Forelimb muscle (tissue), 1 donor: Measurements from ENCODE around the gene CDC14A. TPM values are rescaled to one million over a fixed set of nuclear protein-coding genes. Genes with fewer than 3 reads are reported as not detected.
"Not testable (repeated sequence)": the region's sequence is repeated elsewhere in the genome, so short reads cannot be mapped to it uniquely, and the experiment has no call there.

Experiments
- DNase-seq: peaks from one replicate; pipeline ENCODE4 v3.0.0-alpha.2; 2013; ENCODE audit warnings: low read depth
- polyA plus RNA-seq: library from polyadenylated mRNA; unstranded; fragments of 120-200 nt; gene quantifications from one replicate; pipeline ENCODE4 v1.2.1, GENCODE V29; 2013; ENCODE audit not compliant: insufficient read length

Gene CDC14A
- polyA plus RNA-seq, 1 donor, result 5.0 TPM

DNA sequence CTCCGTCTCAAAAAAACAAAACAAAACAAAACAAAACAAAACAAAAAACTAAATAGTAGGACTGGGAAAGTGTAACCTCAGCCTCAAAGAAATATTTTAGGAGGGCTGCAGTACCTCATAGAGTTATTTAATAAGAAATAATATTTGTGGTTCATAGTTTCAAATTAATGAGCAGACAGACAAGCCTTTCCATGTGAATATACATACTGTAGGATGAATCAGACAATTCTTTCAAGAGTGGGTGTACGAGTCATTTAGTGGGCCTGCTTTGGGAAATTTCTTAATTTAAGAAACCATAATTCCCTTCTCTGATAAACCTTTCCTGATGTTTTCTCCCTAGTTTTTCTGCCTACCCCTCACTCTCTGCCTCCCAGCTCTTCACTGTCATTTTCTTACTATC, 52.5 kb downstream of the CDC14A start:
- no peak for DNase-seq

DNA sequence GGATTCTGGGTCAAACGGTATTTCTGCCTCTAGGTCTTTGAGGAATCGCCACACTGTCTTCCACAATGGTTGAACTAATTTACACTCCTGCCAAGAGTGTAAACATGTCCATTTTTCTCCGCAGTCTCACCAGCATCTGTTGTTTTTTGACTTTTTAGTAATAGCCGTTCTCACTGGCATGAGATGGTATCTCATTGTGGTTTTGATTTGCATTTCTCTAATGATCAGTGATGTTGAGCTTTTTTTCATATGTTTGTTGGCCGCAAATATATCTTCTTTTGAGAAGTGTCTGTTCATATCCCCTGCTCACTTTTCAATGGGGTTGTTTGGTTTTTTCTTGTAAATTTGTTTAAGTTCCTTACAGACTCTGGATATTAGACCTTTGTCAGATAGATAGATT, 53.6 kb downstream of the CDC14A start:
- not testable (repeated sequence) for DNase-seq

DNA sequence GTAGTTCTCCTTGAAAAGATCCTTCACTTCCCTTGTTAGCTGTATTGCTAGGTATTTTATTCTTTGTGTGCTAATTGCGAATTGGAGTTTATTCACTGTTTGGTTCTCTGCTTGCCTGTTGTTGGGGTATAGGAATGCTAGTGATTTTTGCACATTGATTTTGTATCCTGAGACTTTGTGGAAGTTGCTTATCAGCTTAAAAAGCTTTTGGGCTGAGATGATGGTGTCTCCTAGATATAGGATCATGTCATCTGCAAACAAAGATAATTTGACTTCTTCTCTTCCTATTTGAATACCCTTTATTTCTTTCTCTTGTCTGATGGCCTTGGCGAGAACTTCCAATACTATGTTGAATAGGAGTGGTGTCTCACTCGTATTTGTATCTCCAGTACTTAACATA, 55.1 kb downstream of the CDC14A start:
- DNase-seq, result not testable (repeated sequence)

DNA sequence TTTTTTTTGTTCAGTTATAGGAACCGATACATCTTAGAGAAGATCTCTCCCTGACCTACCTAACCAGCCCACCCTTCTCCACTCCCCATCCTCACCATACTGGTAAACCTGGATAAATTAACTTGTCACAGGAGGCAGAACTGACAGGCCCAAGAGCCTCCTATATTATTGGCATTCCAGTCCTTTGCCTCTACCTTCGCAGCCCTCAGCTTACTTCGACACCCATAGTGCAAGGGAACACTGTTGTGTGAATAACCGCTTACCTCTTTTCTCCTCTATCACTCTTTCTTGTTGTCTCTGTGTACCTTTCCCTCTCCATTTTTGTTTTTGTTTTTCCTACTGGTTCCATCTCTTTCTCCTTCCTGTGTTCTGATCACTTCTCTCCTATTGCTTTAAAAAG, 58.7 kb downstream of the CDC14A start:
- DNase-seq, result no peak

DNA sequence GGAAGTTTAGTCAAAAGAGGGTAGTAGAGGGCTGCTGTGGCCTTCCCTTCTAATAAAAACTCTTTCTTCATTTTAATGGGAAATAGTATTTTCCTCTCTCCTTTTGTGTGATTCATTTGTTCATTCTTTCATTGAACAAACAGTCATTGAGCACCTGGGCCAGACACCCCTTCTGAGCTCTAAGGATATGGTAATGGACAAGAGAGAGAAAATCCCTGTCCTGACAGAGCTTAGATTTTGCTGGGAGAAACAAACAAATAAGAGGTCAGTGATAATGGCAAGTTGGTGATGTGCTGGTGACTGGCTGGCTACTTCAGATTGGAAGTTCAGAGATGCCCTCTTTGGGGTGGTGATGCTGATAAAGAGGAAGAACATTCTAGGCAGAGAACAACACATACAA, 59.3 kb downstream of the CDC14A start:
- no peak for DNase-seq

DNA sequence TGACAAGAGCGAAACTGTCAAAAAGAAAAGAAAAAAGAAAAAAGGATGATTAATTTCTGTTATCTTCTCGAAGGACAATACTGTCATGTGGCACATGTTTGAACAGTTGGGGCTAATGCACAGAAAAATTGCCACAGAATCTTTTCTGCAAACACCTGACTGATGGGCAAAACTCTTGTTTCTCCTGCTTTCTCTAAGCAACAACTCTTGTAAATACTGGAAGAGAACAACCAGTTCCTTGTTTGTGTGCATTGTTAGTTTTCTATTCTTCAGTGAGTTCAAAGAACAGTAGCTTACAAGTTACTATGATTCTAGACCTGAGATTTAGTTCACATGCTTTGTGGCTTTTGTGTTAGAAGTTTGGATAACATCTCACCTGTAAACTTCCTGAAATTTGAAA, 60.7 kb downstream of the CDC14A start:
- no peak for DNase-seq

DNA sequence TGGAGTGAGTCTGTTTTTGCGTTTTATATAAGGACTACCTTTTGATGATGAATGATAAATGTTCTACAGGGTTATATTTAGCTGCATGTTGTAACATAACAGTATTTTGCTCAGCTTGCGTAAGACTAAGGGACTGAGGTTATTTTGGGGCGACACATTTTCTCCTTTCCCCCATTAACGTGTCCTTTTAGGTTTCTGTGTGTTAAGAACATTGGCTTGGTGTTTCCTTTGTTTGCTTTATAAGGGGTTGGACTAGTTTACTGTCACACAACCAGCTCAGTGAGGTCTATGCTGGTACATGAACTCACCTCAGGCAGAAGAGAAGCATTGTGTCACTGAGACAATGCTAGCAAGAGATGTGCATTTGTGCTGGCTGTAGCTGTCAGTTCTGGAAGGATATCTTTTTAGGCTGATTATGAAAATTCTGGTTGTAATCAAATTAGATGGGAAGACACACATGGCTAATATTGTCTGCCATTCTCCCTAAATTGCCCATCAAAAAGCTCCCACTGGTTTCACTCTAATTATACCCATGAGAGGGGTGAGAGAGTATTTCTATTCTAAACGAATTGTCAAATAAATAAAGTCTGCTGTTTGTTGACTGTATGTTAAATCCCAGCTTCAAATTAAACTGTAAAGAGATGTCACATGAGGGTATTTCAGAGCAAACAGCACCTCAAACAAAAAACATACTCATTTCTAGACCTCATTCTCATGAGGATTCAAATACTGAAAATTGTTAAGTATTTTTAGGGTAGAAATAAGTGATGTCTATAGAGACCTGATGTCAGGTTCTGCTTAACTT, 62.6 kb downstream of the CDC14A start:
- no peak for DNase-seq

DNA sequence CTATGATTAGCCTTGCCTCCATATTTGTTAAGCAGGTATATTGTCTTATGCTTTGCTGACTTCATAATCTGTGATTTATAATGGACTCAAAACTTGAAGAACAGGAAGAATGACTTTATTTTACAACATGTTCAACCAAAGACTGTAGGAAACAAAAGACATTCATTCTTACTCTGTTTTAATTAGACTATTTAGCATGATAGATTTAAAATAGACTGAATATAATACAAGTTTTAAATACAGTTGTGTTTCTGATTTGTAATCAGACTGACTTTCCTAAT, 63.1 kb downstream of the CDC14A start:
- no peak for DNase-seq

DNA sequence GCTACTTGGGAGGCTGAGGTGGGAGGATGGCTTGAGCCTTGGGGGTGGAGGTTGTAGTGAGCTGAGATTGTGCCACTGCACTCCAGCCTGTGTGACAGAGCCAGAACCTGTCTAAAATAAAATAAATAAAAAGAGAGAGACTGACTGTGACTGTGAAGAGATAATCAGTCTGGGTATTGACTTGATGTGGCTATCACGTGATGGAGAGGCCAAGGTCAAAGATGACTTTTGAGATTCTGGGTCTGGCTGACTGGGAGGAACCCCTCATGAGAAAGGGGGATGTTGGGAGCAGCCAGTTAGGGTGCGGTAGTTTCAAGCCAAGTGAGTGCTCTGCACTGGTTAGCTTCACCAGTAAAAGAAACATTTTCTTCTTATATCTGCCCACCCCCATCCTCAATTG, 66.8 kb downstream of the CDC14A start:
- no peak for DNase-seq

DNA sequence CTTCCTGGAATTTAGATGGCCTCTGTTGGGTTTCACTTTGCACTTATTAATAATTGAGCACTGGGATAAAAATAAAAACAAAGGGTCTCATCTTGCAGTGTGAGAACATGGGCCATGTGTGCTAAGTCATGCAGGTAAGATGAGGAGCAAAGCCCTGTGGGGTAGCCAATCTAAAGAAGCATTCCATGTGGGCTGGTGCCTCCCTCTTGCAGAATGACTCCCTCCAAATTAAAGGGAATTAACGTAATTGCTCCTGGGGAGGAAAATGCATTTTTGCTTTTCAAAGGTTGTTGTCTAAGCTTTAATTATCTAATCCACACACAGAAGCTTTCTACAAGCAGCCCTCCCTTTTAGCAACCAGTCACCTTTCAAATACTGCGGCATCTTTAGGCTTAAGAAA, 69.8 kb downstream of the CDC14A start:
- DNase-seq, result no peak

DNA sequence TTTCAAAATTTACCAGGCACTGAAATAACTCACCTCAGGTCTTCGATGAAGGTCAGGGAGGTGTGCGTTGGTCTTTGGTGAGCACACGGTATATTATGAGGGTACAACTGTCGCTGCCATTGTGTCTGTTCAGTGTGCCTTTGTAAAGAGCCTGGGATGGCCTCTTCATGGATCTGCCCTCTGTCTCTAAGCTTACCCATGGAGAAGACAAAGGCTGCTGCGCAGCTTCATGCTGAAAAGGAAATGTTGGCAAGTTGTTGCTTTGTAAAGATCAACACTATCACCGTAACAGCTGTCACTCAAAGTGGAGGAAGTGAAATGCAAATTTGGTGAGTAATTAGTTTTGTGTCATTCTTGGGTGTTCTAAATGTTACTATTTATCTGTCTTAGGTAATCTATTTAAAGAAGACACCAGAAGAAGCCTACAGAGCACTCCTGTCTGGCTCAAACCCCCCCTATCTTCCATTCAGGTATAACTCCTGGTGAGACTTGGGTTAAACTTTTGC, 71.6 kb downstream of the CDC14A start:
- no peak for DNase-seq

DNA sequence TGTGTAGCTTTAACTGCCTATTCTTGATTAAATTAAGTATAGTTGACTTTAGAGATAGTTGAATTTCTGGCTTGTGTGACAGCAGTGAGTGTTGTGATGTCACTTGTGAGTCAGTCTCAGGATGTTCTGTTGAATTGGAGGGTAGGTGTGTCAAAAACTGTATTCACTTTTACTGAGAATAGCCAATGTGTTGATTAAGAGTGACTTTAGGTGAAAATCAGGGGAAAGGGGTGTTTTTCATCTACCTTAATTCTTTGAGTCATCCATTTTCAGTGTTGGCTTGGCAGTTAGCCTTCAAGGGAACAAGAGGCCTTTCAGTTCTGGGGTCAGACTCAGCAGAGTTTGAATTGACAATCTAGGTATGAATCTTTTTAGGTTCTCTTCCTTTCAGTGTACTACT, 75.9 kb downstream of the CDC14A start:
- DNase-seq, result no peak

DNA sequence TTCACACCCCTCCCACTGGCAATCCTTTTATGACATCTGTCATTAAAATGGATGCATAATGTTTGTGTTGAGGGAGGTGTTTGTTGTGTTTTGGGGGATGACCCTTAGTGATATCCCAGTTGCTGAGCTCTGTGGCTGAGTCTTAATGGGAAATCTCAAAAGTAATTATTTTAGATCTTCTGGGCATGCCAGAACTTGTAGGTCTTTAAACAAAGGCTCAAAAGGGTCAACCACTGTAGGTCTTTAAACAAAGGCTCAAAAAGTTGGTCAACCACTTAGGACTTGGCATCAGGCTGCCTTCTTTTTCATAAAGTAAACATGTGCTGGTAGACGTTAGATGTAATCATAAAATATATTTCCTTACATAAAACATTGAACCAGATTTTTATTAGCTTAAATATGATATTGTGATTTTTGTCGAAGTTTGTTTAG, 78.0 kb downstream of the CDC14A start:
- DNase-seq, result no peak

DNA sequence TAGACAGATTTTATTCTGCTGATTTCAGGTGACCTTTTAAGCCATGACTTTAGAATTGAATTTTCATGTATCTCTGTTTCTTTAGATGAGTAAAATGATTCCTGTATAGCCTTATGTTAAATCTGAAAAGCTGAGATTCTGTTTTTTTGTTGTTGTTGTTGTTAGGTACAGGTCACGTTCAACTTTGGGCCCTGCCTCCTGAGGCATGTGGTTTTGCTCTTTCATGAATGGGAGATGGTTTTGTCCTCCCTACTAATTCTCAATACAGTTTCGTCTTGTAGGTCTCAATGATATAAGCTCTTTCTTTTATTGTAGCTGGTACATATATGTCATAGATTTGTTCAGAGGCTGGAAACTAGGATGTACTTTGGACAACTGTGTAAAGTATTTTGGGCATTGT, 79.6 kb downstream of the CDC14A start:
- DNase-seq, result no peak

DNA sequence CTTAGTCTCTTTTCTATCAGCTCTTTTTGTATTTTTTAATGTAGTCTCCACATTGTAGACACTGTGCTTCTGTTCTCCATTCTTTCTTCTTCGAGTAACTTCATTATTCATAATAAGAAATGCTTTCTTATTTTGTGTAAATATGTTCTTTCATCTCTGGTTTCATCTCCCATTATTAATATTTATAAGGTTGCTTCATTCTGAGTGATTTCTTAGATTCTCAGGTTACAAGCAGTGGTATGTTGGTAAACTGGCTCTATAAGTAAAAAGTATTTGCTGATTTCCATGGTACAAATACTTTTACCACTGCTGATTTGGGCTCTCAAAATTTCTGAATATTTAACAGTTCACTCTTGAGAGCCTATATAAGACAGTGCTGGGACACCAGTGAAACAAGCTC, 81.3 kb downstream of the CDC14A start:
- DNase-seq, result no peak

DNA sequence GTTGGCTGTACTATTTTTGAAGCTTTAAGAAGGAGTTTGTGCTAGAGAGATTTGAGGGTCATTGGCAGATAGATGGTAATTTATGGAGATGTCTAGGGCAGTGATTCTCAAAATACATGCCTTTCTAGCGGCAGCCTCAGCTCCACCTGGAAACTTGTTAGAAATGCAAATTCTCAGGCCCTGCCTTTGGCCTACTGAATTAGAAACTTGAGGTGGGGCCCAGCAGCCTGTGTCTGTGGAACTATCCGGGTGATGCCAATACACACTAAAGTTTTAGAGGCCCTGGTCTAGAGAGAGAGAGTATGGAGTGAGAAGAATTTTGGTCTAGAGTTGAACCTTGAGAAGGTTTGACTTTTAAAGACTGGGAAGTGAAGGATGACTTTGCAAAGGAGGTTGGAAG, 82.5 kb downstream of the CDC14A start:
- no peak for DNase-seq

DNA sequence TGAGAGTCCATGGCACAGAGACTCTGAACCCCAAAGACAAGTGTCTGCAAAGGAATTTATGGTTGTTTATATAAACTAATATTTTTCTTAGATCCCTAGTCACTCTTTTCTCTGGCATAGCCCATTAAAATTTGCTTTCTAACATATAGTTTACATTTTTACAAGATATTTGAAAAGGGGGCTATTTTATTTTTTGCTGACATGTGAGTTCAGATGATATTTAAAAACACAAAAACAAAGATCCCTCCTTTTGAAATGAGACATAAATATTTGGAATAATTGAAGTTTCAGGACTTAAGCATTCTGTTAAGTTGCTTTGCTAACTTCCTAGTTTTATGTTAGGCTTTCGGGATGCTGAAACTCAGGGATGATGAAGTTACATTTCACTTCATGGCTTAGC, 86.1 kb downstream of the CDC14A start:
- no peak for DNase-seq

DNA sequence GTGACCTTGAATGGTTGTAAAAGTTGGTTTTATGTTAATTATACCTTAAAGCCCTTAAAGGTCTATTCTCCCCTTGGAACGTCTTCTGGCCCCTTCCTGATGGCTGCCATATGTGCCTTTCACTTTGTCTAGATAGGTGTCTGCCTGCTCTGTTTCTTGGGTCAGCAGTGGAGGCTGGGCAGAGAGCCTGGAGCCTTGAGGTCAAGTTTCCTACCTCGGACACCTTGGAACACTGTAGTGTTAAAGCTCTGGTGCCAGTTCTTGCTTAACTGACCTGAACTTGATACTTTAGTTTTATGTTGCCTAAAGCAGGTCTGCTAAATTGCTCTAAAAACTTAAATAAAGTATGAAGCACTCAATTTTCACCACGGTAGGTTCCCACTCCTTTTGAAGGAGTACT, 86.5 kb downstream of the CDC14A start:
- DNase-seq, result no peak

DNA sequence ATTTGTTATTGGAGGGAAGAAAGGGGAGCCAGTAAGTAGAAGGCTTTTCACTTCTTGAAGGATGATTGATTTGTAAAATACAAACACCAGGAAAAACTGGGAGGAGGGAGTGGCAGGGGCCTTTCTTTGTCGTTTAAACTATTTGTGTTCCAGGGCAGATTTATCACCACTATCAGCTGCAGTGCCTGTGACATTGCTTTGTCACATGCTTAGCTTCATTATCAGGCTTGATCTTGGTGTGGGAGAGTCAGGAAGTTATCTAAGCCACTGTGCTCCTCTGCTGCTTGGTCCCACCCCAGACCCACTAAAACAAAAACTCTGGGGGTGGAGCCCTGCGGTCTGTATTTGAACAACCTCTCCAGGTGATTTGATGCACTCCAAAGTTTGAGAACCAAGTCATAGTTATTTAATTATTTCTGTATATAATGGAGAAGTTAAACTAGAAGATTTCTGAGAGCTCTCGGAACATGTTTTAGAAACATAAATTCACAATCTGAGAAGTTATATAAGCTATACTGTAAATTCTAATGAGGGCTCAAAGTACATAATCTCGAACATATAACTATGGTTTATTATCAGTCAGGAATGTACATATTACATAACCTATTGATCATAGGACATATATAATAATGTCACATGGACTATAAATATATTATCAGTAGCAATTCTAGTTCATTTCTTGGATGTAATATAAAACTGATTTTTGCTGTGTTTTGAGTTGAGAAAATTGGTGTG, 87.9 kb downstream of the CDC14A start:
- DNase-seq, result no peak

DNA sequence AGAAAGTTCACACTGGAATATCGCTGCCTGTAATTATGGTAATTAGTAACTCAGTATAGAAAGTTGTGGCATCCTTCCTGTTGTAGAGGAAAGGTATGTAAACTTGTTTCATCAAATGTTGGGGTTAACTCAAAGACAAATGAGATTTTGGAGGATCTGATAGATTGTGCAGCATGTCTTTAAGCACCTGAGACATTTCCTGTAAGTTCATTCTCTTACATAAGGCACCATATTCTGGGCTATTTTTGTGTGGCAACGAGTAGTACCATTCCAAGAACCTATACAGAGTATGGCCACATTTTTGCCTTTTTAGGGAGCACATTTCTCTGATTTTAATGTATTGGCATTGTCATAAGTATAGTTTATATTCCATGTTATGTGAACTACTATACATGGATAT, 88.8 kb downstream of the CDC14A start:
- DNase-seq, result no peak

DNA sequence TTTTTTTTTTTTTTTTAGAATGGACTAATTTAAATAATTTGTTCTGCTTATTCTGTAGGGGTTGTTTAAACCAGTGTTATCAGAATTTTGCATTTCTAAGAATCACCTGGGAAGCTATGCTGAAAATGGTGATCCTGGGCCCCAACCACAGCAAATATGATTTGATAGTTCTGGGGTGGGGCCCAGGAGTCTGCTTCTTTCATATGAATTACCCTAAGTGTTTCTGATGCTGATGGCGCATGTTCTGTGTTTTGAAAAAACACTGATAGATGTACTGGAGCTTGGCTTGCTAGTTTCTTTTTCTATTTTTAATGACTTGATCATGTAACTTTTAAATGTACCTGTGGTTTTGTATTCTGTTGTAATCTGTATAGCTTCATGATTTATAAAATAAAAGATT, 89.3 kb downstream of the CDC14A start:
- no peak for DNase-seq

DNA sequence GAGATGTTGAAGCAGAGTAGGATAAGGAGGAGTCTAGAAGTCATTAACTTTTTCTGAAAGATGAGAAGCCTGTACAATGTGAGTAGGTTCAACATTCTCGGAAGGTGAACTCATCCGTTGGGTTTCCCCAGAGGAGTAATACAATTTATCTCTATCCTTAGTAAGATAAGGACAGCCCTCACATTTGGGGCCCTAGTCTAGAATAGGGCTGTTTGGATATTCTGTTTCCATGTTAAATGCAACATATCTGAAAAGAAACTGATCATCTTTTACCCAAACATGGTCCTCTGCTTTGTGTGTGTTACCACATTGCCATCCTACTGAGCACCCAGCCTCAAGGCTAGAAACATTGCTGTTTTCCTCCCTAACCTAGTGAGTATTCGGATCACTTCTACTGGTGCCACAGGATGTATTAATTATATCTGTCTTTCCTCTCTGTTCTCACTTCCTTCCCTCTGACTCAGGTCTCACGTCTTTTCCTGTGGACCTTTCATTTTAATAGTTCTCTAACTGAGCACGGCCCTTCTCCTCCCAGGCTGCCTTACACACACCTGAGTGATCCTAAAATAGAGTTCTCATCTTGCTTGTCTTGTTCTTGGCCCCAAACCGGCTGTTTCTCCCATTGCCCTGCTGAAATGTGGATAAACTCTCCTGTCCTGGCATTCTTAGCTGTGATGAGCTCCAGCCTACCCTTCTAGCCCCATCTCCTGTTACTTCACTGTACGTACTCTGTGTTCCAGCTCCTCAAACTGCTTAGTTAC, 91.7 kb downstream of the CDC14A start:
- DNase-seq, result no peak

DNA sequence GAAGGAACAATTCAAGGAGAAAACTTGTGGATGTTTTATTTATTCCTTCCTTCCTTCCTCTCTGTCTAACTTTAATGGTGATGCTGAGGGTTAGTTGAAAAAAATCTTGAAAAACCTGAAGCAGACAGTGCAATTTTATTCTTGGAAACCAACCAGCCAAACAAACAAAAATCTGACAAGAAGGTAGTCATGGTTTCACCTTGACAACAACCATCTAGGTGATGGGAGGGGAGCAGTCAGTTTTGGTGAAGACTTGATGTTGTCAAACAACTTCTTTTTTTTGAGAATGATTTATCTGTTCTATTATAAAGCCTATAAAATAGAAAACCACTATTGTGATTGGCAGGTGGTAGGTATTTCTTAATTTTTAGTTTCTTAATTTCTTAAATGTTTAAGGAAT, 93.3 kb downstream of the CDC14A start:
- no peak for DNase-seq
